GM12864 (cell line): ENCODE results near the gene KRABD2.
"Not testable (repeated sequence)": the region's sequence is repeated elsewhere in the genome, so short reads cannot be mapped to it uniquely, and the experiment has no call there.

Experiments
- DNase-seq: peaks from one replicate; pipeline ENCODE4 v3.0.0-alpha.2; 2011; ENCODE audit warnings: low read depth
- H3K4me3 ChIP-seq: 2 replicates; pipeline ENCODE4 v1.5.1; 2011; ENCODE audit warnings: mild to moderate bottlenecking, low read depth, low read length, control low read depth
- CTCF ChIP-seq: IDR thresholded peaks from 2 replicates; pipeline ENCODE4 v1.5.1; 2011; ENCODE audit warnings: low read depth, mild to moderate bottlenecking, moderate library complexity, low read length, control low read depth, inconsistent platforms; ENCODE audit errors: missing control alignments

The KRABD2 gene

DNA sequence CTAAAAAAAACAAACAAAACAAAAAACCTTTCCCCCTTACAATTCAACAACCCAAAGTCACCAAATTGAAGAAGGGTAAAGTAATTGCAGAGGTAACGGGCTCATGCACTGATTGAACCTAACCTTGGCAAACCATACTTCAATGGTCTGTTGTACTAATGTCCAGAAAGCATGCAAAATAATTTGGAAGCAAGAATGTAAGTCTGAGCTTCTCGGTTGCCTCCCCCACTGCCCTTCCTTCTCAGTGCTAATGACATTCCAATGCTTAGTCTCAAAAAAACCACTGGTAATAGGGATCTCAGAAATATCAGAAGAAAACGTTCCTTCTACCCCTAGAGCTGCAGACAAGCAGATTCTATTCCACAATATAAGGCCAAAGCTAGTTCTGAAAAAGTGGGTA lies 15.8 kb downstream of the KRABD2 start:
- DNase-seq = no peak
- no peak overlapping the region for H3K4me3 ChIP-seq
- no peak for TF ChIP-seq CTCF

- no peak overlapping the region for H3K4me3 ChIP-seq
- no peak for TF ChIP-seq CTCF
- DNase-seq = no peak
Measured at GRCh38 chr17:8360260-8360659, 16.2 kb downstream of the KRABD2 start.

- H3K4me3 ChIP-seq = no peak overlapping the region
- TF ChIP-seq CTCF = no peak
- DNase-seq = no peak
Measured at GRCh38 chr17:8359769-8360168, 16.7 kb downstream of the KRABD2 start.

DNA sequence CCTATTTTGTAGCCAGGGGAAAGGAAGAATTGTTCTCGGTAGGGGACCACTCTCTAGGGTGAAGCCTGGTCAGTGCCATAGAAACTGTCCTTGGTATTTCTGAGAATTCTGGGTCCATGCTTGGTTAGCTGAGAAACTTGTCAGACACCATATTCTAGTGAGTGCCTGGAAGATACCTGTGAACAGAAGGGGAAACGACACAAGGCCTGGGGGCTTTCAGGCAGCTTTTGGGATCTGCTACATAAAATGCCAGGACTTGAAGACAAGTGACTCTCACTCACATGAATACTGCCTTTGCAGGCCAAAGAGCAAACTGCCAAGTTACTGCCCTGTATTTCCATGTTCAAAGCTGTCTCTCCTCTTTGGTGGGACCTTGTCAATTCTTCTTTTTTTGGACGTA lies 18.6 kb downstream of the KRABD2 start:
- TF ChIP-seq CTCF = no peak
- no peak for DNase-seq
- no peak overlapping the region for H3K4me3 ChIP-seq

DNA sequence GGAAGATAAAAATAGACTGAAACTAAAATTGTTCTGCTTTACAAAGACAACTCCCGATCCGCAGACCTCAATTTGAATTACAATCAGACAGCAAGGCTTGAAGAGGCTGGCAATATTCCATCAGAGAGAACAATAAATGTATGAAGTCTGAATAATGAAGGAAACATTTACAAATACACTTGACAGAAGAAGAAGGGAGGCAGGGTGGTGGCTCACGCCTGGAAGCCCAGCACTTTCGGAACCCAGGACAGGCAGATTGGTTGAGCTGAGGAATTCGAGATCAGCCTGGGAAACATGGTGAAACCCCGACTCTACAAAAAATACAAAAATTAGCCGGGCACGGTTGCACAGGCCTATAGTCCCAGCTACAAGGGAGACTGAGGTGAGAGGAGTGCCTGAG lies 22.3 kb downstream of the KRABD2 start:
- DNase-seq = no peak
- TF ChIP-seq CTCF = no peak

DNA sequence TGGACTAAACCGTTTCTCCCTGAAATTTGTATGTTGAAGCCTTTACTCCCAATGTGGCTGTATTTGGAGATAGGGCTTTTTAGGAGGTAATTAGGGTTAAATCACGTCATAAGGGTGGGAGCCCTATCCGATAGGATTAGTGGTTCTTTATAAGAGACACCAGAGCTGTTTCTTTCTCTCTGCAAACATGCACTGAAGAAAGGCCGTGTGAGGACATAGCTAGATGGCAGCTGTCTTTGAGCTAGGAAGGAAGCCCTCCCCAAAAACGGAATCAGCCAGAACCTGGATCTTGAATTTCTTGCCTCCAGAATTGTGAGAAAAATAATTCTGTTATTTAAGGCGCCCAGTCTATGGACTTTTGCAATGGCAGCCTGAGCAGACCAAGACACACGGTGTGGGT lies 22.8 kb downstream of the KRABD2 start:
- no peak for TF ChIP-seq CTCF
- no peak for DNase-seq
- no peak overlapping the region for H3K4me3 ChIP-seq

More for the DNA sequence above, 22.3 kb downstream of the KRABD2 start:
- H3K4me3 ChIP-seq = no peak overlapping the region

GRCh38 chr17:8350339-8350738 lies 26.2 kb downstream of the KRABD2 start:
- H3K4me3 ChIP-seq = no peak overlapping the region
- no peak for TF ChIP-seq CTCF
- DNase-seq = no peak

- not testable (repeated sequence) for DNase-seq, H3K4me3 ChIP-seq
Measured at GRCh38 chr17:8347001-8347400, 29.5 kb downstream of the KRABD2 start.
